NCI-H2196 (cell line): ENCODE measurements around the gene EPC2.
"Not testable (repeated sequence)": the region's sequence is repeated elsewhere in the genome, so short reads cannot be mapped to it uniquely, and the experiment has no call there.

Source experiments
- DNase-seq: peaks from one replicate; lab custom pipeline; 2025; ENCODE audit not compliant: unreplicated experiment; lab: John Stamatoyannopoulos, UW

The EPC2 gene

DNA sequence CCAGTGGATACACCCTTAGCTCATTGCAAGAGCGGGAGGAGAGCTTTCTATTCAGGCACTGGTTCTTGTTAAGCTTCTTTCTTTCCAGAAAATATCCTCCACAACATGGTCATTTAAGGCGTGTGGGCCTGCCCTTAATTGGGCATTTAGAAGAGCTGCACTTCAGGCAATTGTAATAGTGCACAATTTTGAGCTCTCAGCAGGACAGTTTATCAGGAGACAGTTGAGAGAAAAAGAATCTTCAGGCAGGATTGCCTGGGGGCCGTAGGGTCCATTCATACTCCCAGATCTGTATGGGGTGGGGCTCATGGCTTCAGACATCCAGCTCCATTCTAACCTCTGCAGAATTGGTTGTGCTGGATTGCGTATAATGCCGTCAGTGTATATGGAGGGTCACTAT is 6.0 kb upstream of the EPC2 start:
- DNase-seq = no peak

DNA sequence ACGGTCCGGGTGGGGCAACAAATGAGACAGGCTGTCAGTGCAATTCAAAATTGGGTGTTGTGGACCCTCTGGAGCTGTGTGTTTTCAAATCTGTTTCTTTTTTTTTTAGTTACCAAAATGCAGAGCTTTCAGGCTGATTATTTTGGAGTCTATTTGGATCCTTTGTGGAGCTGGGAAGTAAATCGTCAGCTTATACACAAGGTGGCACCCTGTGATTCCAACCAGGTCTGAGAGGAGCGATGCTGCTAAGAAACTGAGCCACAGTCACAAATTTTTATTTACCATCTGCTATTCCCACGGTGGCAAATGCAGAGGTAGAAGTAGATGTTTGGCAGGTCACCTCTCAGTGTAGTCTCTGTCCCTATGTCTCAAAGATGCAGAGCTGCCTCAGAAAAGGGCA is 3.8 kb upstream of the EPC2 start:
- DNase-seq = no peak

DNA sequence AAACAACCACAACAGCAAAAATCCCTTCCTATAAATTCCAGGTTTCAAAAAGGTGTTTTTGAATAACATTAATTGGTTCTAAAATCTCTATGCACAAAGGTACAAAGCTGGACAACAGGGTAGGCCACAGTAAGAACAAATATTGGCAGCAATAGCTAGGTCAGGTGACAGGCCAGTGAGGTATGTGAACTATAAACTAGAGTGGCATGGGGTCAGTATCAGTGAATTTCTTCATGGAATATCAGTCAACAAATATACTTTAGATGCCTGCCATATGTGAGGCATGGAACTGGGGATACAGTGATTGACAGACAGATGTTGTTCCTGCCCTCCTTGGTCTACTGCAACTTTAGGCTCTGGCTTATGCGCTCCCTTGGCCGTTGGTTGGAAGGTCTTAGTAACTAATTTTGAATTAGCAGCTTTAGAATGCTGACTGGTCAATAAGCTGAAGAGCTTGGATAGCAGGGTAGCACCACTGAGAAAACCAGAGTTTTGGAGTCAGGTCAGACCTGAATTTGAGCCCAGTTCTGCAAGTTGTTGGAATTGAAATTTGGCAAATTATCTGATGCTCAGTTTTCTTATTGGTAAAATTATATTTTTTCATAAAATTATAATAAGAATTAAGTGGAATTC is 2.3 kb upstream of the EPC2 start:
- no peak for DNase-seq

DNA sequence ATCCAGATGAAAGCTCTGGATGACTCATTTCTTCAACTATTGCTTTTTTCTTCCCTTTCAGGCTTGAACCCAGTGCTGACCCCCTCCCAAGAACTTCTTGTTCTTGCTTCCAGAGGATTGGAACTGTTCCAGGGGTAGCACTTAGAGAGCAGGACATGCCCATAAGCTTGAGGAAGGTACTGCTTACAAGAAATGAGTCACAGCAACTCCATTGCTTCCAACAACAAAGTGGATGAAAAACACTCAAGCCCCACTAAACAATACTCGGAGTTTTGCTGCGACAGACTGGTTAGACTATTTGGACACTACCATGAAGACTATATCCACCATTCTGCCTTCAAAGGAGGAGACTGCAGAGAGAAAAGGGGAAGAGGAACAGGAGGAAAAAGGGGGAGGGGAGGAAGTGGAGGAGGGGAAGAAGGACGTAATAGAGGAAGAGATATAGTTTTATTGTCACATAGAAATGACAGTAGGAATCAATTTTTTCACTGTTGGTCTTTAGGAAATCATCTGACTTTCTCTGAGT is 1.6 kb upstream of the EPC2 start:
- no peak for DNase-seq

DNA sequence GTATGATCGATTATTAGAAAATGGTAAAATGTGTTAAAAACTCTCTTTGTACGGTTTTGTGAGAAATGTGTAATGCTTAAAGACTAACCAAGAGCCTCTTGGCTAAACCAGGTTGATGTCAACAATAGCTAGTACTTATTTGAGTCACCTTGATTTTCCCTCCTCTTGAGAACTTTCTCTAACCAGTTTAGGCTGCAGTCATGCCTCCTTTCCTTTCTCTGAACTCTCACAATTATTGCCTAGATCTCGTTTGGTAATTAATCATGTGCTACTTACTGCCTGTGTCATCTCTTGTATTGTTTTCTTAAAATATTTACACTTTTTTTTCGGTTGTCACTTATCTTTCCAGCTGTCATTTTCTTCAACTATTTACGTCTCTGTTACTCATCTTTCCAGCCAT is 1.1 kb upstream of the EPC2 start:
- DNase-seq = no peak

DNA sequence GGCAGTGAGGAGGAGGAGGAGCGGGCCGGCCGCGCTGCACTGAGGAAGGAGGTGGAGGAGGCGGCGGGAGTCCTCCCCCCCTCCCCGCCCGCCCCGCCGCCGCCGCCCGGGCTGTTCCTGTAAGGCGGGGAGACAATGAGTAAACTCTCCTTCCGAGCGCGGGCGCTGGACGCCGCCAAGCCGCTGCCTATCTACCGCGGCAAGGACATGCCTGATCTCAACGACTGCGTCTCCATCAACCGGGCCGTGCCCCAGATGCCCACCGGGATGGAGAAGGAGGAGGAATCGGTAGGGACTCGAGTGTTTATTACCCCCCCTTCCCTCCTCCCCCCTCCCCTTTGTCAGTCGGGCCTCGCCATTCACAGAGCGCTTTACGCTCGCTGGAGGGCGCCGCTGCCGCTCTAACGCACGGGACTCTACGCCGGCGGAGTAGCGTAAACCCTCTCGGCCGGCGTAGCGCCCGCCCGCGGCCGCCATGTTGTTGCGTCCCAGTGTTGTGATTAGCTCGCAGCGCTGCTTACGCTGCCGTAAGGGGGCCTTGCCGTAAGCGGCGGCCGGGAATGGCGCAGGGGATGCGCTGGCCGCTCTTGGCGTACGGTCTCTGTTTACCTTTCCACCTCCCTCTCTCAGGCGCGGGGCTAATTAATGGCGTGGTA is 460 bp downstream of the EPC2 start:
- DNase-seq = peak; percentile 97

DNA sequence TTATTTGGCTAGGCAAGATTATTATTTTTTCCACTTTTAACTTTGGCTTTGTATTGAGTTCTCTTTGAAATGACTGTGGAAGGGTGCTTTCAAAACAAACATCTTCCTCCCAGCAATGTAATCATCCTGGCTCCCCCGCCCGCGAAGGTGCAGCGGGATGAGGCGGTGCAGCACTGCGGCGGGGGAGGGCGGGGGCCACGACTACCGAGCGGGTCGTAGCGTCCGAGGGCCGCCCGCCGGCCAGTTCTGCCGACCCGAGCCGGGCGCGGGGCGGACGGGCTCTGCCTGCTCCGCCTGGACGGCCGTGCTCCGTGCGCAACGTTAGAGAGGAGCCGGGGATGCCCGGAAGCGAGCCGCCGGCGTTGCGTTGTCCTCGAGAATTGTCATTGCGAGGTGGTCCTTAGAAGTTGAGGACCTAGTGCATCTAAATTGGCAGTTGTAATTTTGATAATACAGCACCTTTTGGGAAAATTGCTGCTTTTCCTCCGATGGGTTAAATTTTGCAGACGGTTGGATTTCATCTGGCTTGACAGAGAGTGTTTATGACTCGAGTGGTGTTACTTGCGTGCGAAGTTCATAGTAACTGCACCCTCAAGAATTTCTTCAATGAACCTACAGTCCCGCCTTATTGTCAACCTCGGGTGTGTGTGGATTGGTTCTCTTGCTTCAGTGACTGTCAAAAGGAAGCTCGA is 1.1 kb downstream of the EPC2 start:
- DNase-seq = peak; percentile 52

DNA sequence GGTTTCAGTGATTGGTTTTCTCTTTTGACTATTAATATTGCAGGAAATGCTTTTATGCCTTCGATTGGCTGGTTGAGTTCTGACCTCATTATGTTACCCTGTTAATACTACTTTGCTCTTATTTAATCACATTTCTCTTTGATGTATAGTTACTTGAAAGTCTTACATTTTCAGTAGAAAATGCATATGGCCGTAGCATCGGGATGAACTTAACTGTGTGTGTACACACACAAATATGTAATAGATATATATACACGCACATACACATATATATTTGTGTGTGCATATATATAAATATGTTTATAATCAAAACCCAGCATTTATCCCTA is 1.6 kb downstream of the EPC2 start:
- no peak for DNase-seq

DNA sequence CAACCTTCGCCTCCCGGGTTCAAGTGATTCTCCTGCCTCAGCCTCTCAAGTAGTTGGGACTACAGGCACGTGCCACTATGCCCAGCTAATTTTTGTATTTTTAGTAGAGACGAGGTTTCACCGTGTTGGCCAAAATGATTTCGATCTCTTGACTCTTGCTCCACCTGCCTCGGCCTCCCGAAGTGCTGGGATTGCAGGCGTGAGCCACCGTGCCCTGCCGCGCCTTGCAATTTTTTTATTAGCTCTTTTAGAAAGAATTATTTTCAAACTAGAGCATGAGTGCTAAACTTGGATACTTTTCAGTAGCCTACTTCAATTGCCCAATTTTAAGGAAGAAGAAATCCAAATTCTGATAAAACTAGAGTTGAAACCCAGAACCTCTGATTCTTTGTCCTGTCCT is 3.2 kb downstream of the EPC2 start:
- not testable (repeated sequence) for DNase-seq

DNA sequence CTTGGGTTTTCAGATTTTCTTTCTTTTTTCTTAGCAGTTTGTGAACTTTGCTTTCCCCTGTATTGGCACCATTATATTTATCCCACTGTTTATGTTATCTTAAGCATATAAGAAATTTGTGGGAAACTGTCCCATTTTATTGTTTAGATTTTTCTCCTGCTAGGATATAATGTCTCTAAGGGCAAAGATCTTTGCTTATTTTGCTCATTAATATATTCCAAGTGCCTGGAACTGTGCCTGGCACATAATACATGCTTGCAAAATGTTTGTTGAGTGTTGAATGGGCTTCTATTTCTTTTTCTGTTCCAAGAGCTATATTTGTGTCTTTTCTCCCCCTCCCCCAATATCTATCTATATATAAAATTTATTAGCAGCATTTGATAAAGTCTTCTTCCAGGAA is 5.4 kb downstream of the EPC2 start:
- no peak for DNase-seq

DNA sequence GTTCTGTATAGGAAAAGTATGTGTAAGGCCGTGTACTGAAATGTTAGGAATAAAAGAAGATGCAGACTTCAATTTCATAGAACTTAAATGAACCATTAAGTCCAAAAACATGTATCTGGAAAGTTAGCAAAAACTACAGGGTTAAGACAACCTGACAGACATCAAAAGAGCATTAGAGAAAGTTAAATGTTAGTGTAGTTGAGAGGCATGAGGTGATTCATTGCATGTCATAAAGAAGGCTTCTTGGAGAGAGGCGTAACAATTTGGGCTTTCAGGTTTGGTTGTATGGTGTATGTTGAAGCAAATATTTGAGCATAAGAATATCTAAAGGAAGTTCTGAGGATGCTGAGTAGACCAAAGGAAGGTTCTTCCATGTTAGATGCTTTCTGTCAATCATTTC is 6.3 kb downstream of the EPC2 start:
- DNase-seq = no peak

DNA sequence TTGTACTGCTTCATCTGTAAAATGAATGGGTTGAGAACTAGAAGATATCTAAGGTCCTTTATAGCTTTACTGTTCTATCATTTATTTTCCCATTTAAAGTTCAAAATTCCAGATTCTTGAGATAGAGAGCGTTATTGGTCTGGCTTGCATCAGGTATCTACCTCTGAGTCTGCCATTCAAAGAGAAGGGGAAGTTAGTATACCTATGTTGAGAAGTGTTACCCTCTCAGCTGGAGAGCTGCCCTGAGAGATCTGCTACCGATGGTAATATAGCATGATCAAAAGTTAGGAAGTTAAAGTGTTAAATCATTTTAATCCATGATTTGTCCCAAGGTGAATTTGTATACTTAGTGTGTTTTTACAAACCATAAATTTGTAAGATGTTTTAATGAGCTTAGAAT is 7.4 kb downstream of the EPC2 start:
- no peak for DNase-seq

DNA sequence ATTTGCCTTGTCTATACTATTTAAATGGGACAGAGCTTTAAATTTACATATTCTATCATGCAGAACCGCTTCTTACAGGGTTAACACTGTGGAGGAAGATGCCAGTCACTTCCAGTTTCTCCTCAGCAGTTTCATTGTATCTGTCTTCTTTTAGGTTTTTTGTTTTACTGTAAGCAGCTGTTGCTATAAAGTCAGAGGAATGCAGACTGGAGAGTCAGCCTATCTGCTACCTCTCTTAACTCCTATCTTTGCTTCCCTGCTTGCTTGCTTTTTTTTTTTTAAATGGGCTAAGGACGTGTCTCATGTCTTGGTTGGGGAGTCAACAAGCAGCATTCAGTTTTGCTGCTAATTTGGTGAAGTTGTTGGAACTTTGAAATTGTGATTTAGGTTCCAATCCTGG is 8.9 kb downstream of the EPC2 start:
- no peak for DNase-seq

DNA sequence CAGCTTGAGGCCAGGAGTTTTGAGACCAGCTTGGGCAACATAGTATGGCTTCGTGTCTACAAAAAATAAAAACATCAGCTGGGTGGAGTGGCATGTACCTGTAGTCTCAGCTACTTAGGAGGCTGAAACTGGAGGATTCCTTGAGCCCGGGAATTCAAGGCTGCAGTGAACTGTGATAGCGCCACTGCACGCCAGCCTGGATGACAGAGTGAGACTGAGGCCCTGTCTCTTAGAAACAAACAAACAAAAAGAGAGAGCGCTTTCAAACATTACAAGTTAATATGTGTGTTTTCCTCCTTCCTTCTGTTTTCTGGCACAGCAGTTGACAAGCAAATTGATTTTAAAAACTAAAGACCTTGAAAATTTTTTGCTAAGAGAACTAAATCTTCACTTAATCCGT is 9.9 kb downstream of the EPC2 start:
- DNase-seq = no peak

DNA sequence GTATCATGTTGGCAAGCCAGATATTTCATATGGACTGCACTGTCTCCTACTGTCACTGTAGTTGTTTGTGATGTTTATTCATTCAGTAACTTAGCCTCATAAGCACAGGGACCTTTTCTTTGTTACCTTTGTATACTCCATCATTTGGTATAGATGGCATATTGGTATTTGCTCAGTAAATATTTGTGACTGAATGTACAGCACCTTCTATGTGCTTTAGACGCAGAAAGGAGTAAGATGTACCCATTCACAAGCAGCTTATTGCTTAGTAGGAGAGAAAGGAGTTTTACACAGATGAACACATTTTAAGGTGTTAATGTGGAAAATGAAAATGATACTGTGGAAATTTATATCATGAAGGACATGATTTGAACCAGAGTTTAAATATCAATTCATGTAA is 12.0 kb downstream of the EPC2 start:
- no peak for DNase-seq

DNA sequence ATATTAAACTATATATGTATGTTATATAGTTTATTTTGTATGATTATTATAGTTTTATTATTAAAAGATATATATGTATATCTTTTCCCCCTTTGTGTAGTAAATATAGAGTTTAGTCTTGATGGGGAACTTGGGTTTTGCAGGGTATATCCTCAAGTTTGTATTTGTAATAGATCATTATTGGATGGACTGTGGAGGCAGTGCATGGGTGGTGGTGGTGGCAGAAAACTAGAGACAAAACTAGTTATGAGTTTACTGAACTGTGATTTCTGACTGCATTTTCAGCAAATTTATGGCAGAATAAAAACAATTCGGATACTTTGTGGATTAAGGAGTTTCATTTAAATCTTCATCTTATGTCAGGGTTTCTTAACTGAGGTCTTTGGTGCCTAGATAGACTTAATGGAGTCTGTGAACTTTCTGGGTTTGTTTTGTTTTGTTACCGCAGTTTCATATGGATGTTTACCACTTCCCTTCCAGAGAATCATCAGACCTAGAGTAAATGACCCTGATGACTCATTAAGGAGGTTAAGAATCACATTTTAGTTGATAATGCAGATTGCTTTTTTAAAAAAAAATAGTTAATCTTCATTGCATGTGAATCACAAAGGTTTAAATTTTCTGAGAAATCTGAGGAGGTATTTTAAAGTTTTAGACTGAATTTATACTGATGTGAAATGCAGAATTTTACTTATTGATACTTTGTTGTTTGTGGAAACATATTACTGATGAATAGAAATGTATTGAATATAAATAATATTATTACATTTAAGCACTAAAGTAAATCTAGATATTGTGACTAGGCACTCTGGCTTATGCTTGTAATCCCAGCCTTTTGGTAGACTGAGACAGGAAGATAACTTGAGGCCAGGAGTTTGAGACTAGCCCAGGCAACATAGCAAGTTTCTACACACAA is 14.5 kb downstream of the EPC2 start:
- peak; percentile 8 for DNase-seq

DNA sequence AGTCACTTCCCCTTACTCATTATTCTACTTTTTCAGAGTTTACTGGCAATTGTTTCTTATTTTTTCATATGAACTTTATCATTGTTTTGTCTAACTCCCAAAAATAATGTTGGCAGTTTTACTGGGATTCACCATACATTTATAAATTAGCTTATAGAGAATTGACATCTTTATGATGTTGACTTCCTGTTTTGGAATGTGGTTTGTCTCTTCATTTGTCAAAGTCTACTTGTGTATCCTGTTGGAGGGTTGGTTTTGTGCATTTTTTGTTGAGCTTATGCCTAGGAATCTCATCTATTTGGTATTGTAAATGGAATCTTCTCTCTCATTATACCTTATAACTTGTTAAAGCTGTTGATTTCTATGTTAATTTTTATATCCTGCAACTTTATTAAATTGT is 16.4 kb downstream of the EPC2 start:
- no peak for DNase-seq

DNA sequence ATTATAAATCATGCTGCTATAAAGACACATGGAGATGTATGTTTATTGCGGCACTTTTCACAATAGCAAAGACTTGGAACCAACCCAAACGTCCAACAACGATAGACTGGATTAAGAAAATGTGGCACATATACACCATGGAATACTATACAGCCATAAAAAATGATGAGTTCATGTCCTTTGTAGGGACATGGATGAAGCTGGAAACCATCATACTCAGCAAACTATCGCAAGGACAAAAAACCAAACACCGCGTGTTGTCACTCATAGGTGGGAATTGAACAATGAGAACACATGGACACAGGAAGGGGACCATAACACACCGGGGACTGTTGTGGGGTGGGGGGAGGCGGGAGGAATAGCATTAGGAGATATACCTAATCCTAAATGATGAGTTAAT is 17.8 kb downstream of the EPC2 start:
- not testable (repeated sequence) for DNase-seq

DNA sequence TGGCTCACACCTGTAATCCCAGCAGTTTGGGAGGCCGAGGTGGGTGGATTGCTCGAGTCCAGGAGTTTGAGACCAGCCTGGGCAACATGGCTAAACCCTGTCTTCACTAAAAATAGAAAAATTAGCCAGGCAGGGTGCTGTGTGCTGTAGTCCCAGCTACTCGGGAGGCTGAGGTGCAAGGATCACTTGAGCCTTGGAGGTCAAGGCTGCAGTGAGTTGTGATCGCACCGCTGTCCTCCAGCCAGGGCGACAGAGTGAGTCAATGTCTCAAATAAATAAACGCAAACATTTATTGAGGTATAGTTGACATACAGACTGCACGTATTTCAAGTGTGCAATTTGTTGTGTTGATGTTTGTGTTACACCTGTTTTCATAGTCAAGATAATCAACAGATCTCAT is 19.7 kb downstream of the EPC2 start:
- no peak for DNase-seq

DNA sequence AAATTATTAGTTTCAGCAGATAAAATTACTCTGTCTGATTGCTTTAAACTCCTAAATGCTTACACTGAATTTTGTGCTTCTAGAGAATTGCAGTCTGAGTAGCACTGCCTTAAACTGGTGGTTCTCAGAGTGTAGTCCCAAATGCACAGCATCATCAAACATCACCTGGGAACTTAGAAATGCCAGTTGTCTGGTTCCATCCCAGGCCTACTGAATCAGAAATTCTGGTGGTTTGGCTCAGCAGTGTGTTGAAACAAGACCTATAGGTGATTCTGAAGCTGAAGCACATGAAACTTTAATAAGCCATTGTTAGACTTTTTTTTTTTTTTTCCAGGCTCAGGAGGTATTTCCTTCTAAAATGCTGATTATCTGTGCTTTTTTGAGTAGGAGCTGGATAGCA is 22.0 kb downstream of the EPC2 start:
- DNase-seq = no peak

DNA sequence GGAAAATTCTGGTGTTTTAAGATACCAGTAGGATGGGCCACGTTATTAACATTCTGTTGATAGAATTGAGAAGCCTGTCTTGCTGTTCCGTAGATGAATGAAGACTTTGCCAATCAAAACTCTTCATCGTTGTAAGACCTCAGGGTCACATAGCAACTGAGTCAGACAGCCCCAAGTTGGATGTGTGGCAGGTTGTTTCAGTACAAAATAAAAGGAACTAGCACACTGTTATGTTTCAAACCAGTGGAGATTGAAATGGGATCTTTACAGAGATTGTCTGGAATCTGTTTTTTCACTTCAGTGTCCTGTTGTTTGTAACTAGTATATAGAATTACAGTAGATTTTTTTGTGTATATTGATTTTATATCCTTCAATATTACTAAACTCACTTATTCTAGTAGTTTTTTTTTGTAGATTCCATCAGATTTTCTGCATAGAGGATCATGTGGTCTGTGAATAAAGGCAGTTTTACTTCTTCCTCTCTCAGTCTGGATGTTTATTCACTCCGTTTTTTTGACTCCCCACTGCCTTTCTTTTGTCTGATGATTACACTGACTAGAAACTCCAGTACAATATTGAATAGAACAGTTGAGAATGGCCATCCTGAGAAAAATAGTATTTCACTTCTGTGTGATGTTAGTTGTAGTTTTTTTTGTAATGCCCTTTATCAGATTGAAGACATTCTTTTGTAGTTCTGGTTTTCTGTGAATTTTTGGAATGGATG is 22.7 kb downstream of the EPC2 start:
- no peak for DNase-seq
